Measurements from ENCODE around the gene SEC22B.
"Not testable (repeated sequence)": the region's sequence is repeated elsewhere in the genome, so short reads cannot be mapped to it uniquely, and the experiment has no call there.

The SEC22B gene

DNA sequence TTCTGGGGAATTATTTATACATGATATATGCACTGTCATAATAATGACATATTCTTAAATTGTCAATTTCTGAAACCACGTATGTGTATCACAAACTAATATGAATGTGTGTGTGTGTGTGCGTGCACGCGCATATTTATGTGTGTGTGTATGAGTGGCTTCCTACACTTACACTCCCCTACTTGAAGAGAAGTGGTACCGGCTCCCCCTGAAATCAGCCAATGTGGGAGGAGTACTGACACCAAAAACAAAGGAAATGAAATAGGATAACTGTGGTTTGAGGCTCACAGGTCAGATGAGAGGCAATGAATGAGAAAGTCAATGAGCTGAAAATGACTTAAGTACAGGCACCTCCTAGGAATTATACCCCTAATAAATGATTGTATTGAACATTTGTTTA, 64.1 kb downstream of the SEC22B start:
- DNase-seq = not testable (repeated sequence)

GRCh38 chr1:120111771-120112170, 64.5 kb downstream of the SEC22B start:
- DNase-seq = not testable (repeated sequence)

DNA sequence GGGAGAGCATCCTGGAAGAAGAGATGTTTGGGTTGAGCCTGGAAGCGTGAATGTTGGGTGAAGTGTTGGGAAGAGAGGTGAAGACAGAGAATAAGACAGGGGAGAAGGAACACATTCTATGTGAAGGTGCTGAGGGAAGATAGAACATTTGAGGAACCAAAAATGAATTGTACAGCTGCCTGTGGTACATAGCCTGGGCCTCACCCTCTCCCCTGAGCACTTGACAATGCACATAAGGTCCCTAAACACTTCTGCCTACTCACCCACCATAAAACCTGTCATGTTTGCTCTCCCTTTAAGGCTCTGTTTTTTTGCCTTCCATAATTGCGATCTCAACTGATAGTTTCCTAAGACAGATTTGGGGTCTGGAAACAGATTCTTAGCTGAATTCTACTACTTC, 65.3 kb downstream of the SEC22B start:
- DNase-seq = not testable (repeated sequence)

GRCh38 chr1:120109656-120110055, 66.7 kb downstream of the SEC22B start:
- DNase-seq = not testable (repeated sequence)

DNA sequence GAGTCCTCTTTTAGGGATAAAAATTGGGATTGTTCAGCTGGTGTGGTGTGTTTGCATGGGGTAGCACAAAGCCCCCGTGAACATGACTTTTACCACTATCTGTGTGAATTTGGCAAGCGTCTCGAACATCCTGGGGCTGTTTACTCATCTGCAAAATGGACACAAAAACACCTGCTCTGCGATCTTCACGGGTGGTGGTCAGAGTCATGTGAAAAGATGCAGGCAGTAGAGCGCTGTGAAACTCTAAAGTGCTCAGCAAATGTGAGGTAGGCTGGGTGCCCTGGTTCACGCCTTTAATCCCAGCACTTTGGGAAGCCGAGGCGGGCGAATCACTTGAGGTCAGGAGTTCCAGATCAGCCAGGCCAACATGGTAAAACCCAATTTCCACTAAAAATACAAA, 67.1 kb downstream of the SEC22B start:
- not testable (repeated sequence) for DNase-seq

DNA sequence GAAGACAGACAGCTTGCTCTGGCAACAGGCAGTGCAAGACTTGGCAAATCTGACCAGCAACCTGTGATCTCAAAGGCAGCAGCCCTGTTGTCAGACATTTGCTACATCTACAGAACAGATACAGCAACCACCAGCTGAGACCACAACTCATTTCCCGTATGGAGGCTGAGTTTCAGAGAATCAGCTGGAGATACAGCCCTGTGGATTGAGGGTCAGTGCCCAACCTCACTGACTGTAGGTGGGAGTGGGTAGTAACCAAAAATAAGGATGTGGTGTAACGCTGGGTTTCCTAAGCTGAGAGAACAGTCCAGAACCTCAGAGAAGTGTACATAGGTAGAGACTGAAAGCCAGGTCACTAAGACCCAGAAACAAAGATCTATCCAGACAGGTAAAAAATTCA, 71.0 kb downstream of the SEC22B start:
- not testable (repeated sequence) for DNase-seq

DNA sequence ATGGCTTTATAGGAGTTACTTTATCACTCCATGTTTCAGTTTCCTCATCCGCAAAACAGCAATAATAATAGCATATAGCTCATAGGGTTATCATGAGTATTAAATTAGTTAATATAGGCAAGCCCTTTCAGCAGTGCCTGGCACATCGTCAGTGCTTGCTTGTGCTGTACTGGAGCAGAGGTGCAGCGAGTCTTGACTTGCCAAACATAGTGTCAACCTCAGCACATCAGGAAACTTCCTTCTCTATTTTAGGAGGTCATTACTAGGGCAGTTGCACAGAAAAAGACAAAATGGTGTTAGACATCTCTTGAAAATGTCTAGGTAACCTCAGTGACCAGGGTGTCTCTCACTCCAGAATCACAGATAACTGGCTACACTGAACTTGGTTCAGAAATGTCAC, 72.6 kb downstream of the SEC22B start:
- not testable (repeated sequence) for DNase-seq

GRCh38 chr1:120101593-120101992, 74.7 kb downstream of the SEC22B start:
- not testable (repeated sequence) for DNase-seq
